Esophagus squamous epithelium (tissue), 5 donors: ENCODE measurements around the gene HPN. TPM values are rescaled to one million over a fixed set of nuclear protein-coding genes. Genes with fewer than 3 reads are reported as not detected.

ENCODE experiments used
- DNase-seq: peaks from one replicate; lab custom pipeline; 2025; lab: John Stamatoyannopoulos, UW
- H3K27ac ChIP-seq, 4 donors: fragments of 200-600 bp; sonication (generic); one replicate each; pipeline ENCODE4 v1.5.1; 2016 to 2019; ENCODE audit warnings: mild to moderate bottlenecking in 1 of 4
- H3K27me3 ChIP-seq, 4 donors: fragments of 200-600 bp; sonication (generic); 1 replicate in 3 of 4; 2 replicates in 1 of 4; pipeline versions ENCODE4 v1.5.1 to v1.6.0; 2017 to 2021; ENCODE audit warnings: antibody characterized with exemption in 1 of 4
- H3K36me3 ChIP-seq, 3 donors: fragments of 200-600 bp; sonication (generic); one replicate each; pipeline ENCODE4 v1.5.1; 2016 to 2019
- H3K4me1 ChIP-seq, 3 donors: fragments of 200-600 bp; sonication (generic); one replicate each; pipeline ENCODE4 v1.5.1; 2017 to 2019
- H3K4me3 ChIP-seq, 4 donors: fragments of 200-600 bp; sonication (generic); 1 replicate in 3 of 4; 2 replicates in 1 of 4; pipeline ENCODE4 v1.5.1; 2016 to 2019; ENCODE audit warnings: mild to moderate bottlenecking in 2 of 4, moderate library complexity in 1 of 4
- H3K9me3 ChIP-seq, 3 donors: fragments of 200-600 bp; sonication (generic); one replicate each; pipeline ENCODE4 v1.5.1; 2016 to 2019
- POLR2A ChIP-seq, 4 donors: fragments of 450-650 bp; IDR thresholded peaks; one replicate each; pipeline ENCODE4 v1.6.1; 2017; ENCODE audit warnings: antibody characterized with exemption in 4 of 4, mild to moderate bottlenecking in 4 of 4, moderate library complexity in 3 of 4
- WGBS, 2 donors: methylation state at CpG; one replicate each; pipeline ENCODE4 v1.1.5; 2018; 5-methylcytosine and 5-hydroxymethylcytosine counted together
- intact Hi-C: fragments of 100-400 bp; cut with DNase I; formaldehyde crosslinking; loops from one replicate; pipeline ENCODE4 v1.15.0; 2022
- total RNA-seq, 4 donors: library from RNA; depleted of rRNA; stranded (reverse); fragments of >200 nt; gene quantifications; one replicate each; pipeline ENCODE4 v1.1.0, GENCODE V29; 2016
- TF ChIP-seq, protein P1 (sequence below), 6 experiments: fragments of 450-650 bp in 4 of 6; fragments of 200-600 bp in 2 of 6; sonication (generic) in 2 of 6; IDR thresholded peaks; one replicate each; pipeline ENCODE4 v1.5.1; 2016 to 2019; ENCODE audit warnings: antibody characterized with exemption in 6 of 6, mild to moderate bottlenecking in 4 of 6, moderate library complexity in 4 of 6
- donor health status: DM: yes; HTN: yes; CAD: no.

The HPN gene
- total RNA-seq, 4 donors from 2014 or later, result 0.19 to 0.47 TPM; not detected in 2

DNA sequence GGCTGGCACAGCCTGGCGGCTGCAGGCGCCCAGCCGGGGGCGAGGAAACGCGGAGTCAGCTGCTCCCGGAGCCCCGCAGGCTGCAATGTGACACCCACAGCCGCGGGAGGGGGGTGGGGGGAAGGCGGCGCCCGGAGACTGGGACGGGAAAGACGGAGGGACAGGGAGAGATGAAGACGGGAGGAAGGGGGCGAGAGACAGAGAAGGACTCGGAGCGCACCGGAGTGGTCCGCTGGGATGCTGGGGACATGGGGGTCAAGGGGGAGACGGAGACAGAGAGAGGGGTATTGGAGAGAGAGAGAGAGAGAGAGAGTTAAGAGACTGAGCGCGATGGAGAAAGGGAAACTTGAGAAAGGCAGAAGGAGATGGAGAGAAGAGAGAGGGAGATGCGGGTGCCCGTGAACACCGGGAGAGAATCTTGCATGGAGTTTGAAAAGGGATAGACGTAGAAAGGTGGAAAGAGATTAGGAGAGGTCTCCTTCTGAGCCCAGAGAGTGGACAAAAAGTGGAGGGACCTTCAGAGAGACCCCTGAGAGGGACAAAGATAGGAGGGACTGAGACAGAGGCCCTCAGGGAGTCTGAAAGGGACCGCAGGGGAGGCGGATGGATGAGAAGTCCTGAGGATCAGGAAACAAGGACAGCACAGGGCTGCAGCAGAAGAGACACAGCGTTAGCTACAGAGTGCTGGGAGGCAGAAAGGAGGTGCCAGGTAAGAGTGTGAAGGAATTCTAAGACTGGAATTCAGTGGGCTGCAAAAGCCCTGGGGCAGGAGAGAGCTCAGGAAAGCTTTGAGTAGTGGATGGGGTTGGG, 10.2 kb upstream of the HPN start:
- intact Hi-C loops, result no loop called here
- Histone ChIP-seq H3K36me3 (peaks cover 0 to 27% (median 0%) of the 10 kb centered on the region in 3 donors), H3K4me3 (peak overlapping the region; percentile 32 to 76 (median 52)), H3K27ac (peak overlapping the region in 3 of 4 donors; percentile 16 to 78 (median 76)), H3K9me3 (no peaks in the 10 kb centered on the region), H3K4me1 (peaks cover 6 to 29% (median 16%) of the 10 kb centered on the region in 3 donors), H3K27me3 (peaks cover 0 to 43% (median 0%) of the 10 kb centered on the region in 4 donors)
- DNase-seq, result no peak
- 3 to 12% methylated on average over 23 to 25 of the region's 31 CpGs for WGBS, 2 donors
- TF ChIP-seq, protein P1, sequence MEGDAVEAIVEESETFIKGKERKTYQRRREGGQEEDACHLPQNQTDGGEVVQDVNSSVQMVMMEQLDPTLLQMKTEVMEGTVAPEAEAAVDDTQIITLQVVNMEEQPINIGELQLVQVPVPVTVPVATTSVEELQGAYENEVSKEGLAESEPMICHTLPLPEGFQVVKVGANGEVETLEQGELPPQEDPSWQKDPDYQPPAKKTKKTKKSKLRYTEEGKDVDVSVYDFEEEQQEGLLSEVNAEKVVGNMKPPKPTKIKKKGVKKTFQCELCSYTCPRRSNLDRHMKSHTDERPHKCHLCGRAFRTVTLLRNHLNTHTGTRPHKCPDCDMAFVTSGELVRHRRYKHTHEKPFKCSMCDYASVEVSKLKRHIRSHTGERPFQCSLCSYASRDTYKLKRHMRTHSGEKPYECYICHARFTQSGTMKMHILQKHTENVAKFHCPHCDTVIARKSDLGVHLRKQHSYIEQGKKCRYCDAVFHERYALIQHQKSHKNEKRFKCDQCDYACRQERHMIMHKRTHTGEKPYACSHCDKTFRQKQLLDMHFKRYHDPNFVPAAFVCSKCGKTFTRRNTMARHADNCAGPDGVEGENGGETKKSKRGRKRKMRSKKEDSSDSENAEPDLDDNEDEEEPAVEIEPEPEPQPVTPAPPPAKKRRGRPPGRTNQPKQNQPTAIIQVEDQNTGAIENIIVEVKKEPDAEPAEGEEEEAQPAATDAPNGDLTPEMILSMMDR (IDR thresholded peaks at IDR 0.05), result no peak
- no peak for TF ChIP-seq POLR2A (IDR thresholded peaks at IDR 0.05)

DNA sequence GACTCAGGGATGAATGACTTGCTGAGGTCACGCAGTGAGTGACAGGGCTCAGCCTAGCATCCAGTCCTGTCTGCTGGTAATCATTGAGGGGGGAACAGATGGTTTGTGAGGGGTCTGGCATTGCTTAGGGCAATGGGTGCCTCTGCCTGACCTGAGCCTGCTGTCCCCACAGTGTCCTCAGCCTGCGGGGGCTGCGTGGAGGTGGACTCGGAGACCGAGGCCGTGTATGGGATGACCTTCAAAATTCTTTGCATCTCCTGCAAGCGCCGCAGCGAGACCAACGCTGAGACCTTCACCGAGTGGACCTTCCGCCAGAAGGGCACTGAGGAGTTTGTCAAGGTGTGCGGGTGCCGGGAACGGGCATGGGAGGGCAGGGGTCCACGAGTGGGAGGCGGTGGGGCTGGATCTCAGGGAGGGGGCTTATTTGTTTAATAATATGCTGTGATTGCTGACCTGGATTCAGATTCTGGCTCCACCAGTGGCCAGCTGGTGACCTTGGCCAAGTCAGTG, 9.1 kb upstream of the HPN start:
- no peak for DNase-seq
- no peak overlapping the region for H3K4me3 ChIP-seq
- no peaks in the 10 kb centered on the region for H3K9me3 ChIP-seq
- H3K27ac ChIP-seq, result no peak overlapping the region
- intact Hi-C loops, result no loop called here
- H3K36me3 ChIP-seq, result peaks cover 0 to 16% (median 0%) of the 10 kb centered on the region in 3 donors
- no peak for TF ChIP-seq POLR2A (IDR thresholded peaks at IDR 0.05)
- TF ChIP-seq, protein P1 (IDR thresholded peaks at IDR 0.05), result no peak
- peaks cover 6 to 31% (median 16%) of the 10 kb centered on the region in 3 donors for H3K4me1 ChIP-seq
- 91 to 93% methylated on average over 6 to 12 of the region's 17 CpGs for WGBS, 2 donors
- peaks cover 0 to 43% (median 0%) of the 10 kb centered on the region in 4 donors for H3K27me3 ChIP-seq

DNA sequence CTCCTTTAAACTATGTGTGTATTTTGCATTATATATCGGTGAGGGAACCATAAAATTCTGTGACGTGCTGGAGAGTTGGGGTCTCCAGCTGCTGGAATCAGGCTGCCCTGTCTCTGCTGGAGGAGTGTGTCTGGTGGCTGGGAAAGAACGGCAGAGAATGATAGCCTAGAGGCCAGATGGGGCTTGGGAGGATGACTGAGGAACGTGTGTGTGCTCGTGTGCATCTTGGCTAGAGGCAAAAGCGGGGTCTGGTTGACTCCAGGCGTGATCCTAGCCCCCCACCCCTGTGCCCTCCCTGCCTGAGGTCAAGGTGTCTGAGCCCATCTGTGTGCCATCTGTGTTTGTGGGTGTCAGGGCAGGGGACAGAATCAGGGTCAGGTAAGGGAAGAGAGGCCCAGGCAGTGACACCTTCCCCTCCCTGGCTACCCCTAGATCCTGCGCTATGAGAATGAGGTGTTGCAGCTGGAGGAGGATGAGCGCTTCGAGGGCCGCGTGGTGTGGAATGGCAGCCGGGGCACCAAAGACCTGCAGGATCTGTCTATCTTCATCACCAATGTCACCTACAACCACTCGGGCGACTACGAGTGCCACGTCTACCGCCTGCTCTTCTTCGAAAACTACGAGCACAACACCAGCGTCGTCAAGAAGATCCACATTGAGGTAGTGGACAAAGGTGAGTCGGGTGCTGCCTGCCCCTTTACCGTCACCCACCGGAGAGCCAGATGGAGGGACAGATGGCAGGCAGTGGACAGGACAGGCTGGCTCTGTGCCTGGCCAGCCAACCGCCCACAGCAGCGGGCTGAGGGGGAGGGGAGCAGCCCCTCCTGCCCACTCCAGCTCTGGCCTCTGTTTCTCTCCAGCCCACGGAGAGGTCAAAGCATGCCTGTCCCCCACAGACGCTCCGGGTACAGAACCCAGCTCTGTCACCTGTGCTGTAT, 8.2 kb upstream of the HPN start:
- peaks cover 9 to 40% (median 16%) of the 10 kb centered on the region in 3 donors for H3K4me1 ChIP-seq

DNA sequence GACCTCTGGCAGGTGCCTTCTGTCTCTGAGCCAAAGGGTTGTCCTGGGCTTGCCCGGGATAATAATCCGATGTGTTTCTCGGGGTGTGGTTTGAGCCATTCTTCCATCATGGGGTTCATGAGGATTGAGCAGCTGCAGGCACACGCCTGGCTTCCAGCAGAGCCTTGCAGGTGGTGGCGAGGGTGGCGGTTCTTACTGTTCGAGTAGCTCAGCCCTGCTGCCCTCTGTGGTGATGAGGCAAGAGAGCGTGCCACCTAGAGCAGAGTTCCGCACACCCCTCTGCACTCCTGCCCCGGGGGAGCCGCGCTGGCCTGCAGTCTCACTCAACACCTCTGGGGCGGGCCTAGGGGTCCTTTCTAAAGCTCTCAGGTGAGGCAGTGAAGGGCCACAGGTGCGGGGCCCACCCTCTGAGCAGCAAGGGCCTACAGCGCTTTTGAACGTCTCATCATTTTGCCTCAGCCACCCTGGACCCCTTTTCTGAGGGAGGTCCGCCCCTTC, 7.5 kb upstream of the HPN start:
- 82 to 98% methylated on average over 9 to 10 of the region's 17 CpGs for WGBS, 2 donors
- peaks cover 15 to 47% (median 16%) of the 10 kb centered on the region in 3 donors for H3K4me1 ChIP-seq
- H3K36me3 ChIP-seq, result peaks cover 0 to 12% (median 0%) of the 10 kb centered on the region in 3 donors
- H3K4me3 ChIP-seq, result no peak overlapping the region
- no peaks in the 10 kb centered on the region for H3K9me3 ChIP-seq
- intact Hi-C loops, result no loop called here
- no peak overlapping the region for H3K27ac ChIP-seq
- peaks cover 0 to 45% (median 0%) of the 10 kb centered on the region in 4 donors for H3K27me3 ChIP-seq
- DNase-seq, result no peak
- TF ChIP-seq, protein P1 (IDR thresholded peaks at IDR 0.05), result no peak
- no peak for TF ChIP-seq POLR2A (IDR thresholded peaks at IDR 0.05)

More for the DNA sequence above, 8.2 kb upstream of the HPN start:
- WGBS, 2 donors, result 76 to 81% methylated on average over 13 to 20 of the region's 30 CpGs
- intact Hi-C loops, result no loop called here
- no peak for DNase-seq
- peaks cover 0 to 12% (median 0%) of the 10 kb centered on the region in 3 donors for H3K36me3 ChIP-seq
- TF ChIP-seq, protein P1 (IDR thresholded peaks at IDR 0.05), result no peak
- TF ChIP-seq POLR2A (IDR thresholded peaks at IDR 0.05), result no peak
- H3K4me3 ChIP-seq, result no peak overlapping the region
- peaks cover 0 to 43% (median 0%) of the 10 kb centered on the region in 4 donors for H3K27me3 ChIP-seq
- no peak overlapping the region for H3K27ac ChIP-seq
- H3K9me3 ChIP-seq, result no peaks in the 10 kb centered on the region
